Endothelial cell of umbilical vein (primary cell): ENCODE measurements around the gene FIGLA. TPM values are rescaled to one million over a fixed set of nuclear protein-coding genes. Genes with fewer than 3 reads are reported as not detected.

Experiments used
- BruUV-seq: library from RNA; stranded (reverse); fragments of 400-500 nt; replicated peaks from 2 replicates; lab custom pipeline; 2021; lab: Mats Ljungman, UMichigan
- CTCF ChIA-PET: fragments of 300-600, 350-600 bp; sonication (Branson Sonifier 250); formaldehyde crosslinking; loops from one replicate; lab custom pipeline; 2021; ENCODE audit warnings: antibody characterized with exemption, inconsistent platforms; lab: Charles Lee
- POLR2A ChIA-PET: fragments of 300-600, 350-600 bp; sonication (Branson Sonifier 250); formaldehyde crosslinking; loops from one replicate; lab custom pipeline; 2021; ENCODE audit warnings: antibody characterized with exemption, inconsistent platforms; lab: Charles Lee
- DNase-seq: peaks from one replicate; pipeline ENCODE4 v3.0.0-alpha.2; 2011; ENCODE audit warnings: low read depth, low spot score
- FAIRE-seq: peaks from 2 replicates; lab custom pipeline; 2011; peaks lifted over from hg19 to GRCh38; lab: Jason Lieb, UNC
- H2AFZ ChIP-seq: 2 replicates; pipeline ENCODE4 v1.6.0; 2012; ENCODE audit warnings: low read depth, low read length, control low read depth, inconsistent platforms
- H3K27ac ChIP-seq: 2 replicates; pipeline ENCODE4 v1.5.1; 2011; ENCODE audit warnings: low read depth, mild to moderate bottlenecking, control low read depth, low read length, moderate library complexity; ENCODE audit not compliant: insufficient read depth
- H3K27me3 ChIP-seq, 2 experiments: 2 replicates each; pipeline versions ENCODE4 v1.6.0 to v1.6.1; 2011; ENCODE audit warnings: low read length in 2 of 2, mixed read lengths in 1 of 2; ENCODE audit not compliant: control insufficient read depth in 2 of 2, insufficient read depth in 2 of 2
- H3K36me3 ChIP-seq, 2 experiments: 2 replicates in 1 of 2; 3 replicates in 1 of 2; pipeline ENCODE4 v1.5.1; 2011; ENCODE audit warnings: low read length in 2 of 2, mild to moderate bottlenecking in 1 of 2, moderate library complexity in 1 of 2; ENCODE audit not compliant: control insufficient read depth in 2 of 2, insufficient read depth in 2 of 2; ENCODE audit errors: extremely low read depth in 1 of 2
- H3K4me1 ChIP-seq: 3 replicates; pipeline ENCODE4 v1.5.1; 2011; ENCODE audit warnings: mild to moderate bottlenecking, low read length; ENCODE audit not compliant: control insufficient read depth, insufficient read depth; ENCODE audit errors: extremely low read depth
- H3K4me2 ChIP-seq: 2 replicates; pipeline ENCODE4 v1.6.1; 2011; ENCODE audit warnings: low read length, control low read depth, mixed read lengths; ENCODE audit not compliant: insufficient read depth
- H3K4me3 ChIP-seq, 3 experiments: fragments of 200-600 bp in 1 of 3; sonication (generic), shearing (Covaris generic) in 1 of 3; replicated peaks in 1 of 3; 2 replicates each; pipeline ENCODE4 v1.5.1; 2011 to 2016; ENCODE audit warnings: control low read depth in 3 of 3, low read length in 3 of 3, mild to moderate bottlenecking in 2 of 3, inconsistent platforms in 1 of 3, low read depth in 1 of 3, moderate library complexity in 1 of 3; ENCODE audit not compliant: insufficient read depth in 1 of 3
- H3K79me2 ChIP-seq: 2 replicates; pipeline ENCODE4 v1.6.0; 2012; ENCODE audit warnings: low read length, inconsistent platforms; ENCODE audit not compliant: control insufficient read depth, insufficient read depth
- H3K9ac ChIP-seq: replicated peaks from 2 replicates; pipeline ENCODE3; 2011; ENCODE audit warnings: low read length, control low read depth; ENCODE audit not compliant: insufficient read depth; ENCODE audit errors: extremely low read depth
- H3K9me1 ChIP-seq: replicated peaks from 3 replicates; pipeline ENCODE4 v1.6.0; 2011; ENCODE audit warnings: mild to moderate bottlenecking, low read length; ENCODE audit not compliant: control insufficient read depth, insufficient read depth; ENCODE audit errors: extremely low read depth
- H3K9me3 ChIP-seq: replicated peaks from 2 replicates; pipeline ENCODE4 v1.5.1; 2012; ENCODE audit warnings: low read length, inconsistent platforms; ENCODE audit not compliant: control insufficient read depth, insufficient read depth
- H4K20me1 ChIP-seq: replicated peaks from 2 replicates; pipeline ENCODE3; 2011; ENCODE audit warnings: mild to moderate bottlenecking, low read length; ENCODE audit not compliant: control insufficient read depth, insufficient read depth; ENCODE audit errors: extremely low read depth
- CTCF ChIP-seq, 2 donors: IDR thresholded peaks; 1 replicate in 1 of 2; 2 replicates in 1 of 2; pipeline ENCODE4 v1.5.1; 2011; ENCODE audit warnings: low read length in 2 of 2, mild to moderate bottlenecking in 2 of 2, moderate library complexity in 2 of 2, control low read depth in 1 of 2, inconsistent platforms in 1 of 2, low read depth in 1 of 2; ENCODE audit not compliant: insufficient read depth in 1 of 2; ENCODE audit errors: extremely low read depth in 1 of 2
- EZH2 ChIP-seq: IDR thresholded peaks from 2 replicates; pipeline ENCODE4 v1.6.1; 2012; ENCODE audit warnings: borderline replicate concordance, low read depth, mild to moderate bottlenecking, moderate library complexity, low read length, inconsistent platforms; ENCODE audit not compliant: severe bottlenecking
- FOS ChIP-seq: IDR thresholded peaks from 2 replicates; pipeline ENCODE4 v1.6.1; 2011; ENCODE audit warnings: mild to moderate bottlenecking, low read length, moderate library complexity, borderline replicate concordance; ENCODE audit not compliant: insufficient read depth
- GATA2 ChIP-seq: IDR thresholded peaks from 2 replicates; pipeline ENCODE4 v1.7.0; 2011; ENCODE audit warnings: low read depth, mild to moderate bottlenecking, moderate library complexity, mixed read lengths, low read length; ENCODE audit not compliant: insufficient read length, insufficient read depth
- MAX ChIP-seq: IDR thresholded peaks from 2 replicates; pipeline ENCODE4 v1.6.1; 2011; ENCODE audit not compliant: insufficient read depth, insufficient read length
- MYC ChIP-seq: IDR thresholded peaks from one replicate; pipeline ENCODE4 v1.6.1; 2011; ENCODE audit warnings: mild to moderate bottlenecking, low read depth, low read length
- POLR2AphosphoS5 ChIP-seq: IDR thresholded peaks from 2 replicates; pipeline ENCODE4 v1.6.1; 2012; ENCODE audit warnings: low read depth, mild to moderate bottlenecking, control low read depth, low read length, moderate library complexity; ENCODE audit not compliant: insufficient read depth
- dilution Hi-C: fragments of 300-500 bp; cut with MboI; formaldehyde crosslinking; loops from one replicate; pipeline ENCODE4 v1.15.0; 2019; ENCODE audit warnings: low sequenced_read_pairs; ENCODE audit not compliant: extremely low pct_ligation_motif_present
- intact Hi-C: fragments of 100-400 bp; cut with micrococcal nuclease; formaldehyde crosslinking; loops from one replicate; pipeline ENCODE4 v1.10.0; 2022
- polyA plus RNA-seq, 4 experiments: library from polyadenylated mRNA; depleted of rRNA in 3 of 4; stranded (reverse) in 3 of 4; unstranded in 1 of 4; fragments of >200 nt; gene quantifications; 2 replicates each; pipeline versions ENCODE4 v1.2.1 to v1.2.3, GENCODE V29; 2011 to 2012; ENCODE audit warnings: missing spikeins in 1 of 4
- total RNA-seq: library from RNA; stranded (reverse); gene quantifications from 2 replicates; pipeline ENCODE4 v1.2.3, GENCODE V29; 2021

The FIGLA gene
- total and polyA plus RNA-seq, 2 donors (not counting 3 experiments of a cell fraction or from before 2014, with no cell fraction given): not detected

- Histone ChIP-seq H3K9ac (no peak overlapping the region), H4K20me1 (no peaks in the 10 kb centered on the region), H3K4me3 (no peak overlapping the region), H3K9me1 (no peaks in the 10 kb centered on the region), H2AFZ (no peak overlapping the region), H3K9me3 (no peaks in the 10 kb centered on the region), H3K4me1 (no peaks in the 10 kb centered on the region), H3K27ac (no peak overlapping the region), H3K27me3 (peaks cover 10 to 14% of the 10 kb centered on the region in 2 experiments), H3K4me2 (no peak overlapping the region), H3K36me3 (no peaks in the 10 kb centered on the region), H3K79me2 (no peaks in the 10 kb centered on the region)
- intact Hi-C loops (no loop called here), dilution Hi-C loops (no loop called here)
- TF ChIP-seq FOS (no peak), GATA2 (no peak), CTCF (IDR thresholded peaks at IDR 0.05; ENCODE audit: extremely low read depth in 1 of 2, insufficient read depth in 1 of 2, low read depth in 1 of 2, low read length in 2 of 2) (no peak), MAX (no peak), EZH2 (no peak), MYC (no peak), POLR2AphosphoS5 (no peak)
- DNase-seq (no peak), FAIRE-seq (no peak)
- no TSS peak for BruUV-seq
- ChIA-PET POLR2A (no interaction called here), CTCF (no interaction called here)
Observed at GRCh38 chr2:70817284-70817954, 27.0 kb upstream of the FIGLA start.
